Measurements from ENCODE around the gene SFT2D2.

SFT2D2 gene

DNA sequence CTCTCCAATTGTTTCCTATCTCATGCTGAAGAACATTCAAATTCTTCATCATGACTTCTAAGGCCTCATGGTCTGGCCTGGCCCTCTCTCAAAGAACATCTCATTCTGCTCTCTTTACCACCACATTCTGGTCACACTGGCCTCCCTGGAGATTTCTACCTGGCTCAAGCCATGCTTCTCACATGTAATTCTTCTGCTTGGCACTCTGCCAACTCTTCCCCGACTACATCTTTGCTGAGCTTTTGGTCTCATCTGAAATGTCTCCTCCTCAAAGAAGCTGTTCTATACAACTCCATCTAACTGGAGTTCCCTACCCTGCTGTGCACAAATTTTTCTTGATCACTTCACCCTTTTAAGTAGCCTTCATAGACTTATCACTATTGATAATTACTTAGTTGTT lies 53.4 kb downstream of the SFT2D2 start:
- Histone ChIP-seq H3K36me3 (ENCODE audit: control insufficient read depth in 4 of 4, insufficient read depth in 4 of 4, low read length in 3 of 4) (no peaks in the 10 kb centered on the region), H3K4me3 (ENCODE audit: control insufficient read depth in 1 of 7, extremely low read depth in 1 of 7, insufficient read depth in 4 of 7, low read depth in 2 of 7, low read length in 6 of 7) (no peak overlapping the region), H3K27ac (ENCODE audit: insufficient read depth in 1 of 2, low read depth in 1 of 2, low read length in 2 of 2, poor library complexity in 1 of 2, severe bottlenecking in 2 of 2) (no peak overlapping the region), H3K4me1 (ENCODE audit: control extremely low read depth in 1 of 4, control insufficient read depth in 4 of 4, insufficient read depth in 4 of 4, low read length in 3 of 4) (no peaks in the 10 kb centered on the region), H3K9me3 (ENCODE audit: control extremely low read depth in 1 of 5, control insufficient read depth in 4 of 5, insufficient read depth in 2 of 5, low read depth in 1 of 5, low read length in 4 of 5) (peaks cover 0 to 10% (median 3%) of the 10 kb centered on the region in 5 experiments), H3K27me3 (replicated peaks in 2 of 5; ENCODE audit: control insufficient read depth in 4 of 5, insufficient read depth in 5 of 5, low read length in 4 of 5) (no peaks in the 10 kb centered on the region)
- ChIA-PET POLR2A (no interaction called here), CTCF (no interaction called here)
- DNase-seq: no peak
- WGBS (ENCODE audit: insufficient coverage): 89% methylated on average over 1 of the region's 1 CpG

- peaks cover 0 to 5% (median 3%) of the 10 kb centered on the region in 5 experiments for H3K9me3 ChIP-seq (ENCODE audit: control extremely low read depth in 1 of 5, control insufficient read depth in 4 of 5, insufficient read depth in 2 of 5, low read depth in 1 of 5, low read length in 4 of 5)
- no peak for DNase-seq
- ChIA-PET POLR2A (no interaction called here), CTCF (no interaction called here)
- 96% methylated on average over 6 of the region's 7 CpGs for WGBS (ENCODE audit: insufficient coverage)
- H3K27ac ChIP-seq (ENCODE audit: insufficient read depth in 1 of 2, low read depth in 1 of 2, low read length in 2 of 2, poor library complexity in 1 of 2, severe bottlenecking in 2 of 2): no peak within 1 kb of the TSS
- no peaks in the 10 kb centered on the region for H3K36me3 ChIP-seq (ENCODE audit: control insufficient read depth in 4 of 4, insufficient read depth in 4 of 4, low read length in 3 of 4)
- no peak within 1 kb of the TSS for H3K4me3 ChIP-seq (ENCODE audit: control insufficient read depth in 1 of 7, extremely low read depth in 1 of 7, insufficient read depth in 4 of 7, low read depth in 2 of 7, low read length in 6 of 7)
- no peaks in the 10 kb centered on the region for H3K4me1 ChIP-seq (ENCODE audit: control extremely low read depth in 1 of 4, control insufficient read depth in 4 of 4, insufficient read depth in 4 of 4, low read length in 3 of 4)
- H3K27me3 ChIP-seq (replicated peaks in 2 of 5; ENCODE audit: control insufficient read depth in 4 of 5, insufficient read depth in 5 of 5, low read length in 4 of 5): no peaks in the 10 kb centered on the region
Measured at GRCh38 chr1:168280296-168280927, 54.6 kb downstream of the SFT2D2 start, which contains the start of gene TBX19. TSS of gene TBX19 (plus strand) at chr1:168280877. CDS start at chr1:168281091, 214 bp downstream.

DNA sequence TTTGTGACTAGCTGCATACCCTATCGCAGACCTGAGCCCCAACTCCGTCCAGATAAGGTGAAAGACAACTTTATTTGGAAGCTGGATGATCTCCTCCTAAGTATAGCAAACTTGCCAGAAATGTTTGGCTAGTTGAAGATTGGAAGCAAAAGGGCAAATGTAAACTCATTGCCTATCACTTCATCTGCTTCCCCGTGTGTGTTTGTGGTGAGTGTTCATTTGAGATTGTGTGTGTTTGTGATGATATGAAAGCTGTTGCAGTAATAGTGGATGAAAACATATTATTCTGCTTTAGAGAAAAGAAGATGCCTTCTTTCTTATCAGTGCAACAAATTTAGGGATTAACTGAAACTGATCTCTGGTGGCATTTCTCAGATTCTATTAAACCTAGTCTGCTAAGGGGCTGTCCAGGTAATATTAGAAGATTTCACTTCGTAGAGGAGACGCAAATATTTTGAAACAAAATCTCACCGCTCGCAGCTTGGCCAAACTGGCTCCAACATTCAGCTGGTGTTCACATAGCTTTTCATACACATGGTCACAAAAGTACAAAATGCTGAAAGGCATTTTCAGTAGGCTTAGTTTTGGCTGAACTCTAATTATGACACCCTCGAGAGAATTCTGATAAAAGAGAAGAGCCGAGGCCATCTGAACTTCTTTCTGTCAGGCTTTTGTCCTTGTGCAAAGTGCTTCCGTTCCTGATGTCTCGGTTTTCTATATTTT lies 56.0 kb downstream of the SFT2D2 start:
- no peaks in the 10 kb centered on the region for H3K27me3 ChIP-seq (replicated peaks in 2 of 5; ENCODE audit: control insufficient read depth in 4 of 5, insufficient read depth in 5 of 5, low read length in 4 of 5)
- H3K27ac ChIP-seq (ENCODE audit: insufficient read depth in 1 of 2, low read depth in 1 of 2, low read length in 2 of 2, poor library complexity in 1 of 2, severe bottlenecking in 2 of 2): no peak overlapping the region
- H3K4me3 ChIP-seq (ENCODE audit: control insufficient read depth in 1 of 7, extremely low read depth in 1 of 7, insufficient read depth in 4 of 7, low read depth in 2 of 7, low read length in 6 of 7): no peak overlapping the region
- no peaks in the 10 kb centered on the region for H3K36me3 ChIP-seq (ENCODE audit: control insufficient read depth in 4 of 4, insufficient read depth in 4 of 4, low read length in 3 of 4)
- CTCF ChIA-PET: no interaction called here
- H3K9me3 ChIP-seq (ENCODE audit: control extremely low read depth in 1 of 5, control insufficient read depth in 4 of 5, insufficient read depth in 2 of 5, low read depth in 1 of 5, low read length in 4 of 5): peaks cover 0 to 4% (median 0%) of the 10 kb centered on the region in 5 experiments
- DNase-seq: peak; percentile 30 to 76 (median 43)
- no peaks in the 10 kb centered on the region for H3K4me1 ChIP-seq (ENCODE audit: control extremely low read depth in 1 of 4, control insufficient read depth in 4 of 4, insufficient read depth in 4 of 4, low read length in 3 of 4)
- POLR2A ChIA-PET: no interaction called here
- WGBS (ENCODE audit: insufficient coverage): 94% methylated on average over 6 of the region's 11 CpGs

DNA sequence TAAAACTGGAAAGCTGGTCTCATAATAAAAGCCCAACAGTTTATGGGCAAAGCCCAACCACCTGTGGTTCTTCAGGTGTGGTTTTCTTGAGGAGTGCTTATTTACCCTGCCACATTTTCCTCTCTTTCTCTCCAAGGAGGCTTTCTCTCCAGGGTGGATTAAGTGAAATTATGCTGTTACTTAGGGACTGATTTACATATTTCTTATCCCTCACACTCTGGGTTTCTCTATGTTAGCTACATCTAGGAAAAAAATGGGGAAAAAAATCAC lies 59.7 kb downstream of the SFT2D2 start:
- H3K4me1 ChIP-seq (ENCODE audit: control extremely low read depth in 1 of 4, control insufficient read depth in 4 of 4, insufficient read depth in 4 of 4, low read length in 3 of 4): peaks cover 0 to 6% (median 0%) of the 10 kb centered on the region in 4 experiments
- no peaks in the 10 kb centered on the region for H3K9me3 ChIP-seq (ENCODE audit: control extremely low read depth in 1 of 5, control insufficient read depth in 4 of 5, insufficient read depth in 2 of 5, low read depth in 1 of 5, low read length in 4 of 5)
- H3K27me3 ChIP-seq (replicated peaks in 2 of 5; ENCODE audit: control insufficient read depth in 4 of 5, insufficient read depth in 5 of 5, low read length in 4 of 5): no peaks in the 10 kb centered on the region
- H3K27ac ChIP-seq (ENCODE audit: insufficient read depth in 1 of 2, low read depth in 1 of 2, low read length in 2 of 2, poor library complexity in 1 of 2, severe bottlenecking in 2 of 2): no peak overlapping the region
- no peaks in the 10 kb centered on the region for H3K36me3 ChIP-seq (ENCODE audit: control insufficient read depth in 4 of 4, insufficient read depth in 4 of 4, low read length in 3 of 4)
- CTCF ChIA-PET: no interaction called here
- no peak for DNase-seq
- H3K4me3 ChIP-seq (ENCODE audit: control insufficient read depth in 1 of 7, extremely low read depth in 1 of 7, insufficient read depth in 4 of 7, low read depth in 2 of 7, low read length in 6 of 7): no peak overlapping the region
- POLR2A ChIA-PET: interaction anchor here (0.6 kb wide), 1 partner anchor 340 kb away, joined by 3 read pairs; no protein-coding TSS in a partner anchor

- WGBS (ENCODE audit: insufficient coverage): 90% methylated on average over 2 of the region's 4 CpGs
- no peaks in the 10 kb centered on the region for H3K27me3 ChIP-seq (replicated peaks in 2 of 5; ENCODE audit: control insufficient read depth in 4 of 5, insufficient read depth in 5 of 5, low read length in 4 of 5)
- no peaks in the 10 kb centered on the region for H3K36me3 ChIP-seq (ENCODE audit: control insufficient read depth in 4 of 4, insufficient read depth in 4 of 4, low read length in 3 of 4)
- ChIA-PET CTCF (no interaction called here), POLR2A (no interaction called here)
- no peak for DNase-seq
- no peak overlapping the region for H3K4me3 ChIP-seq (ENCODE audit: control insufficient read depth in 1 of 7, extremely low read depth in 1 of 7, insufficient read depth in 4 of 7, low read depth in 2 of 7, low read length in 6 of 7)
- no peak overlapping the region for H3K27ac ChIP-seq (ENCODE audit: insufficient read depth in 1 of 2, low read depth in 1 of 2, low read length in 2 of 2, poor library complexity in 1 of 2, severe bottlenecking in 2 of 2)
- no peaks in the 10 kb centered on the region for H3K9me3 ChIP-seq (ENCODE audit: control extremely low read depth in 1 of 5, control insufficient read depth in 4 of 5, insufficient read depth in 2 of 5, low read depth in 1 of 5, low read length in 4 of 5)
- H3K4me1 ChIP-seq (ENCODE audit: control extremely low read depth in 1 of 4, control insufficient read depth in 4 of 4, insufficient read depth in 4 of 4, low read length in 3 of 4): peaks cover 0 to 6% (median 0%) of the 10 kb centered on the region in 4 experiments
Measured at GRCh38 chr1:168285971-168286927, 60.4 kb downstream of the SFT2D2 start.

GRCh38 chr1:168287237-168287664 lies 61.4 kb downstream of the SFT2D2 start:
- peak; percentile 14 to 80 (median 53) for DNase-seq
- no CpG with 5 or more reads among the region's 1 CpG for WGBS (ENCODE audit: insufficient coverage)
- Histone ChIP-seq H3K9me3 (ENCODE audit: control extremely low read depth in 1 of 5, control insufficient read depth in 4 of 5, insufficient read depth in 2 of 5, low read depth in 1 of 5, low read length in 4 of 5) (no peaks in the 10 kb centered on the region), H3K27me3 (replicated peaks in 2 of 5; ENCODE audit: control insufficient read depth in 4 of 5, insufficient read depth in 5 of 5, low read length in 4 of 5) (no peaks in the 10 kb centered on the region), H3K4me1 (ENCODE audit: control extremely low read depth in 1 of 4, control insufficient read depth in 4 of 4, insufficient read depth in 4 of 4, low read length in 3 of 4) (peaks cover 0 to 6% (median 0%) of the 10 kb centered on the region in 4 experiments), H3K27ac (ENCODE audit: insufficient read depth in 1 of 2, low read depth in 1 of 2, low read length in 2 of 2, poor library complexity in 1 of 2, severe bottlenecking in 2 of 2) (no peak overlapping the region), H3K4me3 (ENCODE audit: control insufficient read depth in 1 of 7, extremely low read depth in 1 of 7, insufficient read depth in 4 of 7, low read depth in 2 of 7, low read length in 6 of 7) (no peak overlapping the region), H3K36me3 (ENCODE audit: control insufficient read depth in 4 of 4, insufficient read depth in 4 of 4, low read length in 3 of 4) (peaks cover 0 to 2% (median 0%) of the 10 kb centered on the region in 4 experiments)
- ChIA-PET POLR2A (no interaction called here), CTCF (no interaction called here)

Measured in common myeloid progenitor, CD34-positive (primary cell).